ENCODE results near the gene LGR6.

DNA sequence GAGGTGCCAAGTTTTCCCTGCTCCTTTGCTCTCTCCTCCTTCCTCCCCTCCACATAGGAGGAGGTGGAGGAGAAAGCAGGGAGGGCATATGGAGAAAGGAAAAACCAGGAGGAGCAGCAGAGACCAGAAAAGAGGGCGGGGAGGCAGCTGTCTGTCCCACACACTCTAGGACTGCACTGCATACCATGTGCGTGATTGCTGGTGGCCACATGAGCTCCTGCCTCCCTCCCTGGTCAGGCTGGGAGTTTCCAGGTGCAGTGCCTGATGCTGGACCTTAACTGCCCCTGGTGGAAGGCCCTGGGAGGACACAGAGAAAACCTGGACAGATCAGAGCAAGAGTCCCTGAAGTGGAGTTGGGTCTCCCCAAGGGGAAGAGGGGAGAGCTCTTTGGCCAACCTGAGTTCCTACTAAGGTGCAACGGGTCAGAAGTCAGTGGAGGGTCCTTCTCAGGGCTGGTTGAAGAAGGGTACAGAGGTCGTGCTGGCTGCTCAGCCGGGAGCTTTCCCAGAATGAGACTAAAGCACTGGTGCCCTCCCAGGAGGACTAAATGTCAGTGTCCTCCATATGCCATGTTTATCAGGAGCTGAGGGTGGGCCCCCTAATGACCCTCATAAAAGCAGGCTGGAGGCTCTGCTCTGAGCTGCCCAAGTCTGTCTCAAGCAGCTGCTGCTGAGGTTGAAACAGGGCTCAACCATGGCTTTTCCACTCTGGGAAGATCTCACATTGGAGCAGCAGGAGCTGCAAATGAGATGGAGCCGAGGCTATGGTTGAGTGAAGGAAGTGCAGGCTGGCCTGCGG, 3.5 kb upstream of the LGR6 start:
- TF ChIP-seq, protein P1, sequence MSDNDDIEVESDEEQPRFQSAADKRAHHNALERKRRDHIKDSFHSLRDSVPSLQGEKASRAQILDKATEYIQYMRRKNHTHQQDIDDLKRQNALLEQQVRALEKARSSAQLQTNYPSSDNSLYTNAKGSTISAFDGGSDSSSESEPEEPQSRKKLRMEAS (IDR thresholded peaks at IDR 0.05; ENCODE audit: low read depth, low read length): no peak
- TF ChIP-seq, protein P2, sequence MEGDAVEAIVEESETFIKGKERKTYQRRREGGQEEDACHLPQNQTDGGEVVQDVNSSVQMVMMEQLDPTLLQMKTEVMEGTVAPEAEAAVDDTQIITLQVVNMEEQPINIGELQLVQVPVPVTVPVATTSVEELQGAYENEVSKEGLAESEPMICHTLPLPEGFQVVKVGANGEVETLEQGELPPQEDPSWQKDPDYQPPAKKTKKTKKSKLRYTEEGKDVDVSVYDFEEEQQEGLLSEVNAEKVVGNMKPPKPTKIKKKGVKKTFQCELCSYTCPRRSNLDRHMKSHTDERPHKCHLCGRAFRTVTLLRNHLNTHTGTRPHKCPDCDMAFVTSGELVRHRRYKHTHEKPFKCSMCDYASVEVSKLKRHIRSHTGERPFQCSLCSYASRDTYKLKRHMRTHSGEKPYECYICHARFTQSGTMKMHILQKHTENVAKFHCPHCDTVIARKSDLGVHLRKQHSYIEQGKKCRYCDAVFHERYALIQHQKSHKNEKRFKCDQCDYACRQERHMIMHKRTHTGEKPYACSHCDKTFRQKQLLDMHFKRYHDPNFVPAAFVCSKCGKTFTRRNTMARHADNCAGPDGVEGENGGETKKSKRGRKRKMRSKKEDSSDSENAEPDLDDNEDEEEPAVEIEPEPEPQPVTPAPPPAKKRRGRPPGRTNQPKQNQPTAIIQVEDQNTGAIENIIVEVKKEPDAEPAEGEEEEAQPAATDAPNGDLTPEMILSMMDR (IDR thresholded peaks at IDR 0.05; ENCODE audit: low read depth, low read length): no peak

All from NB4 (cell line).